H1 (cell line): ENCODE data around the gene CD4.

ENCODE experiments used
- BACH1 ChIP-seq: IDR thresholded peaks from 2 replicates; pipeline ENCODE4 v1.6.1; 2012; ENCODE audit warnings: low read length, improper control_type of control experiment
- CTCF ChIP-seq, 3 experiments: IDR thresholded peaks; 1 replicate in 2 of 3; 2 replicates in 1 of 3; pipeline versions ENCODE4 v1.5.1 to v1.6.1; 2011; ENCODE audit warnings: low read length in 3 of 3, mild to moderate bottlenecking in 3 of 3, inconsistent platforms in 2 of 3, low read depth in 1 of 3, moderate library complexity in 1 of 3; ENCODE audit not compliant: insufficient read depth in 1 of 3; ENCODE audit errors: control extremely low read depth in 1 of 3
- EP300 ChIP-seq, 2 experiments: IDR thresholded peaks; 1 replicate in 1 of 2; 2 replicates in 1 of 2; pipeline ENCODE4 v1.6.1; 2011 to 2012; ENCODE audit warnings: low read depth in 2 of 2, low read length in 2 of 2, mild to moderate bottlenecking in 2 of 2, borderline replicate concordance in 1 of 2, inconsistent platforms in 1 of 2, moderate library complexity in 1 of 2
- POLR2A ChIP-seq, 2 experiments: IDR thresholded peaks; 1 replicate in 1 of 2; 2 replicates in 1 of 2; pipeline ENCODE4 v1.6.1; 2011; ENCODE audit warnings: low read depth in 2 of 2, low read length in 2 of 2, mild to moderate bottlenecking in 2 of 2; ENCODE audit errors: control extremely low read depth in 1 of 2
- POLR2AphosphoS5 ChIP-seq: IDR thresholded peaks from 2 replicates; pipeline ENCODE4 v1.6.1; 2011; ENCODE audit warnings: low read depth, low read length
- SIRT6 ChIP-seq: IDR thresholded peaks from one replicate; pipeline ENCODE4 v1.7.1; 2012; ENCODE audit warnings: low read length, inconsistent platforms
- SP1 ChIP-seq: IDR thresholded peaks from 2 replicates; pipeline ENCODE4 v1.6.1; 2011; ENCODE audit warnings: low read depth, low read length
- TAF1 ChIP-seq: IDR thresholded peaks from 2 replicates; pipeline ENCODE4 v1.6.1; 2011; ENCODE audit warnings: mild to moderate bottlenecking, low read depth, low read length
- TBP ChIP-seq: IDR thresholded peaks from 2 replicates; pipeline ENCODE4 v1.6.1; 2011; ENCODE audit warnings: low read depth, low read length, improper control_type of control experiment
- TEAD4 ChIP-seq: IDR thresholded peaks from 2 replicates; pipeline ENCODE4 v1.6.1; 2012; ENCODE audit warnings: low read depth, low read length, inconsistent platforms, mixed read lengths
- TF ChIP-seq, protein P1 (sequence below): IDR thresholded peaks from 2 replicates; pipeline ENCODE4 v1.6.1; 2012; ENCODE audit warnings: inconsistent platforms

DNA sequence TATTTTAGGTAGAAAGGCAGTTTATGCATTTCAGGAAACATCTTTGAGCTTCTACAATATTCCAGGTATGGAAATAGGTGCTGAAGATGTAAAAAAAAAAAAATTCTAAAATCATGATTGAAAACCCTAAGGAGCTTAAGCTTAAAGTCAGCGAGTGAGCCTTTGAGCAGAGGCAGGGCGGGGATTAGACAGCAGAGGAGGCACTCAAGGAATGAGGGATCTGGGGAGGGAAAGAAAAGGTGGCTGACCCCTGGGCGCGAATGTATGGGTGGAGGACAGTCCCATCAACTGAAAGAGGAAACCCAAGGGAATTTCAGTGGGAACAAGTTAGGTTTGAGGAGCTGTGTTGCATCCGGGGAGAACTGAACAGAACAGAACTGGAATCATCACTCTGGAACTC, 29.6 kb upstream of the CD4 start:
- no peak for TF ChIP-seq CTCF (IDR thresholded peaks at IDR 0.05; ENCODE audit: control extremely low read depth in 1 of 3, insufficient read depth in 1 of 3, low read depth in 1 of 3, low read length in 3 of 3)
- TF ChIP-seq EP300 (IDR thresholded peaks at IDR 0.05; ENCODE audit: borderline replicate concordance in 1 of 2, low read depth in 2 of 2, low read length in 2 of 2) = no peak
- TF ChIP-seq SP1 = no peak
- no peak for TF ChIP-seq POLR2A (IDR thresholded peaks at IDR 0.05; ENCODE audit: control extremely low read depth in 1 of 2, low read depth in 2 of 2, low read length in 2 of 2)
- no peak for TF ChIP-seq SIRT6
- TF ChIP-seq POLR2AphosphoS5 = no peak
- TF ChIP-seq, protein P1, sequence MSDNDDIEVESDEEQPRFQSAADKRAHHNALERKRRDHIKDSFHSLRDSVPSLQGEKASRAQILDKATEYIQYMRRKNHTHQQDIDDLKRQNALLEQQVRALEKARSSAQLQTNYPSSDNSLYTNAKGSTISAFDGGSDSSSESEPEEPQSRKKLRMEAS = no peak
- TF ChIP-seq TAF1 = no peak
- TF ChIP-seq BACH1 = no peak
- TF ChIP-seq TBP = no peak
- TF ChIP-seq TEAD4 = no peak
